Colonic mucosa (tissue), 4 donors: Measurements from ENCODE around the gene COG5. TPM values are rescaled to one million over a fixed set of nuclear protein-coding genes. Genes with fewer than 3 reads are reported as not detected.

ENCODE experiments used
- DNase-seq: peaks from one replicate; pipeline ENCODE4 v3.0.0-alpha.2; 2020
- H3K27ac ChIP-seq: fragments of 200-600 bp; one replicate; pipeline ENCODE4 v1.8.0; 2021
- H3K27me3 ChIP-seq: fragments of 200-600 bp; one replicate; pipeline ENCODE4 v1.8.0; 2021
- H3K36me3 ChIP-seq: fragments of 200-600 bp; one replicate; pipeline ENCODE4 v1.8.0; 2021
- H3K4me1 ChIP-seq: fragments of 200-600 bp; one replicate; pipeline ENCODE4 v1.8.0; 2021; ENCODE audit warnings: mild to moderate bottlenecking
- H3K4me3 ChIP-seq: fragments of 200-600 bp; one replicate; pipeline ENCODE4 v1.8.0; 2021
- H3K9ac ChIP-seq, 2 donors: one replicate each; pipeline ENCODE4 v1.7.0; 2013; ENCODE audit warnings: control low read depth in 2 of 2, low read depth in 2 of 2, low read length in 2 of 2
- H3K9me3 ChIP-seq: fragments of 200-600 bp; one replicate; pipeline ENCODE4 v1.8.0; 2021
- intact Hi-C: fragments of 100-400 bp; cut with DNase I; formaldehyde crosslinking; loops from one replicate; pipeline ENCODE4 v1.14.1; 2022
- total RNA-seq, 2 donors: library from RNA; stranded (reverse); fragmentation: NEBNext Ultra II Directional in 1 of 2; extraction: Animal tissue kit (Norgen Biotek cat#: 25700) in 1 of 2; gene quantifications; one replicate each; pipeline ENCODE4 v1.2.1, GENCODE V29; 2021
- TF ChIP-seq, protein P1 (sequence below): fragments of 200-600 bp; IDR thresholded peaks from one replicate; pipeline ENCODE4 v1.8.0; 2022; ENCODE audit warnings: antibody characterized with exemption, mild to moderate bottlenecking
- donor health status: healthy.
- donor health status: DM: no; HTN: no; CAD: no.
- donor health status: DM: no; HTN: no; CAD: no.

Gene COG5
- total RNA-seq, 2 donors from 2014 or later, result 43.1 to 46.8 TPM

DNA sequence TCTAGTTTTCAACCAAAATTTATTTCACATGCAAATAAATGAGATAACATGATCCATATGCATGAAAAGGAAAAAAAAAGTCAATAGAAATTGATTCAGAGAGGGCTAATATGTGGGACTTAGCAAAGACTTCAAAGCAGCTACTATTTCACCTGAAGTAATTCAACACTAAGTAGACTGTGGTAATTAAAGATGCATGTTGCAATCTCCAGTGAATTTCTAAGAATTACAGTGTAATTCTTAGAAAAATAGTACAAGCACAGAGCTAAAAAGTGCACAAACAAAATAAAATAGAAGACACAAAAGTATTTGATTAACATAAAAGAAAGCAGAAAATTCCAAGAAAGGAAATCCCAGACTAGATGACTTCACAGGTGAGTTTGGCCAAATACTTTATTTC is 68.2 kb downstream of the COG5 start:
- Histone ChIP-seq H3K4me1 (no peaks in the 10 kb centered on the region), H3K9me3 (no peaks in the 10 kb centered on the region), H3K9ac (no peak overlapping the region), H3K27me3 (no peaks in the 10 kb centered on the region), H3K27ac (no peak overlapping the region), H3K4me3 (no peak overlapping the region), H3K36me3 (no peaks in the 10 kb centered on the region)
- intact Hi-C loops, result no loop called here
- TF ChIP-seq, protein P1, sequence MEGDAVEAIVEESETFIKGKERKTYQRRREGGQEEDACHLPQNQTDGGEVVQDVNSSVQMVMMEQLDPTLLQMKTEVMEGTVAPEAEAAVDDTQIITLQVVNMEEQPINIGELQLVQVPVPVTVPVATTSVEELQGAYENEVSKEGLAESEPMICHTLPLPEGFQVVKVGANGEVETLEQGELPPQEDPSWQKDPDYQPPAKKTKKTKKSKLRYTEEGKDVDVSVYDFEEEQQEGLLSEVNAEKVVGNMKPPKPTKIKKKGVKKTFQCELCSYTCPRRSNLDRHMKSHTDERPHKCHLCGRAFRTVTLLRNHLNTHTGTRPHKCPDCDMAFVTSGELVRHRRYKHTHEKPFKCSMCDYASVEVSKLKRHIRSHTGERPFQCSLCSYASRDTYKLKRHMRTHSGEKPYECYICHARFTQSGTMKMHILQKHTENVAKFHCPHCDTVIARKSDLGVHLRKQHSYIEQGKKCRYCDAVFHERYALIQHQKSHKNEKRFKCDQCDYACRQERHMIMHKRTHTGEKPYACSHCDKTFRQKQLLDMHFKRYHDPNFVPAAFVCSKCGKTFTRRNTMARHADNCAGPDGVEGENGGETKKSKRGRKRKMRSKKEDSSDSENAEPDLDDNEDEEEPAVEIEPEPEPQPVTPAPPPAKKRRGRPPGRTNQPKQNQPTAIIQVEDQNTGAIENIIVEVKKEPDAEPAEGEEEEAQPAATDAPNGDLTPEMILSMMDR, result no peak
- DNase-seq, result no peak

DNA sequence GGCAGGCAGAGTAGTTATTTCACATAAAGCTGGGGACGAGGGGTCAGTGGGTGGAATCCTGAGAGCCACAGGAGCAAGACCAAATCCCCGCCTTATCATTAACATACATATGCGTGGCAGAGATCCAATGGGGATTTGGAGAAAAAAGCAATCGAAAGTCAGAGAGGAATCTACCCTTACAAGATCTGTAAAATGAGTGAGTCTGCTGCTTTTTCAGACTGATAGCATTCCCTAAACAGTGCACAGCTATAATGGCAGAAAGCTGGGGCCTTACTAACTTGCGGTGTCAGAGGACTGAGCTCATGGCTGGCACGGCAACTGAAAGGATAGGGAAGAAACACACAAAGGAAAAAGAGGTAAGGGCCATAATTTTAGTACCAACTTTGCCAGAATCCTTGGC is 68.8 kb downstream of the COG5 start:
- H3K9ac ChIP-seq, result no peak overlapping the region
- DNase-seq, result no peak
- H3K4me3 ChIP-seq, result no peak overlapping the region
- H3K4me1 ChIP-seq, result no peaks in the 10 kb centered on the region
- no peaks in the 10 kb centered on the region for H3K36me3 ChIP-seq
- no peaks in the 10 kb centered on the region for H3K27me3 ChIP-seq
- peak overlapping the region; percentile 15 for H3K27ac ChIP-seq
- no peaks in the 10 kb centered on the region for H3K9me3 ChIP-seq
- intact Hi-C loops, result no loop called here
- TF ChIP-seq, protein P1, result no peak

DNA sequence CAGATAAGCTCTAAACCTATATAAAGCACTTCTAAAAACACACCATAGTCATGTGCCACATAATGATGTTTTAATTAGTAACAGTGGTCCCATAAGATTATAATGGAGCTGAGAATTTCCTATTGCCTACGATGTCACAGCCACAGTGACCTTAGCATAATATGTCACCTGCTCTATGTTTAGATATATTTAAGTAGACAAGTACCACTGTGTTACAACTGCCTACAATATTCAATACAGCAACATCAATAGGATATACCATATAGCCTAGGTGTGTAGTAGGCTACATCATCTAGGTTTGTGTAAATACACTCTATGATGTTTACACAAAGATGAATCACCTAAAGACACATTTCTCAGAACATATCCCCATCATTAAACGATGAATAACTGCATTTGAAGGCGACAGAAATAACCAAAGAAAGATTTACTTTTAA is 69.4 kb downstream of the COG5 start:
- intact Hi-C loops, result no loop called here
- DNase-seq, result no peak
- H3K4me1 ChIP-seq, result no peaks in the 10 kb centered on the region
- H3K36me3 ChIP-seq, result no peaks in the 10 kb centered on the region
- no peak overlapping the region for H3K4me3 ChIP-seq
- no peaks in the 10 kb centered on the region for H3K27me3 ChIP-seq
- TF ChIP-seq, protein P1, result no peak
- H3K27ac ChIP-seq, result peak overlapping the region; percentile 15
- H3K9ac ChIP-seq, result no peak overlapping the region
- H3K9me3 ChIP-seq, result no peaks in the 10 kb centered on the region

- Histone ChIP-seq H3K36me3 (no peaks in the 10 kb centered on the region), H3K27ac (no peak overlapping the region), H3K27me3 (no peaks in the 10 kb centered on the region), H3K9me3 (no peaks in the 10 kb centered on the region), H3K9ac (no peak overlapping the region), H3K4me1 (no peaks in the 10 kb centered on the region), H3K4me3 (no peak overlapping the region)
- intact Hi-C loops, result no loop called here
- TF ChIP-seq, protein P1, result no peak
- no peak for DNase-seq
These were observed 70.8 kb downstream of the COG5 start for GRCh38 chr7:107492875-107493274.

DNA sequence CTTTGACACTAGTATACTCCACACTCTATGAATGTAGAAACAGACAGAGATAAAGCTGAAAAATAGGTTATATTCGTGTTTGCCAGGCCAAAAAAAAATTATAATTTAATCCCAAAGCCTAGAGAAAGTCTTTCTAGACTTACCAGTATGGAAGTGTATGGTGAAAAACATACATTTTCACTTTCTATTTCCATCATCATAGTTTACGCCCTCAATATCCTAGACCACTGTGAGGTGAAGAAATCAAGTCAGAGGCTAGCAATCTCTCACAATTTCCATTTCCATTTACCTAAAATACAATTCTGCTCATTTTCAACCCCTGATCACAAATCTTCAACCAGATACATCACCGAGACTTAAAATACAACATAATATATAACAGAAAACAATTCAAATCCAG is 77.7 kb downstream of the COG5 start:
- intact Hi-C loops, result no loop called here
- no peak for DNase-seq
- Histone ChIP-seq H3K9me3 (no peaks in the 10 kb centered on the region), H3K4me1 (no peaks in the 10 kb centered on the region), H3K4me3 (no peak overlapping the region), H3K27ac (no peak overlapping the region), H3K36me3 (no peaks in the 10 kb centered on the region), H3K27me3 (no peaks in the 10 kb centered on the region), H3K9ac (no peak overlapping the region)
- TF ChIP-seq, protein P1, result no peak

DNA sequence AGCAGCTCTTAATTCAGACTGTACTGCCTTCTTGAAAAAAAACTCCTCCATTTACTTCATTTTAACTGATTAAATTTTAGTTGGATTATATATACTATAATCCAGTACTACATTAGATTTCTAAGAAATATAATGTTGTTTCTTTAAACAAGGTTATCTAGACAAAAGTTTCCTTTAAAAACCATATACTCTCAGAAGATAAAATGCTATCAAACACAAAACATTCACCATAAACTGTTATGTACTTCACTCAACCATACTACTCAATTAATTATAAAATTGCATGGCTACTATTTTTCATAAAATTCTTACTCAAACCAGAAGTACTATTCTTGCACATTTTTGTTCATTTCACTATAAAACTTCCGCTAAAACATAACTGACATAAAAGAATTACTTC is 81.1 kb downstream of the COG5 start:
- intact Hi-C loops, result no loop called here
- H3K9me3 ChIP-seq, result no peaks in the 10 kb centered on the region
- no peaks in the 10 kb centered on the region for H3K27me3 ChIP-seq
- H3K27ac ChIP-seq, result no peak overlapping the region
- H3K4me3 ChIP-seq, result no peak overlapping the region
- no peak for DNase-seq
- no peaks in the 10 kb centered on the region for H3K4me1 ChIP-seq
- no peaks in the 10 kb centered on the region for H3K36me3 ChIP-seq
- no peak overlapping the region for H3K9ac ChIP-seq
- TF ChIP-seq, protein P1, result no peak
